HFFc6 (cell line): ENCODE results near the gene FOXC2. TPM values are rescaled to one million over a fixed set of nuclear protein-coding genes. Genes with fewer than 3 reads are reported as not detected.
A peak's percentile ranks its signal among the peaks of the same experiment; 100 is the strongest.

Experiments
- DNase-seq: peaks from one replicate; pipeline ENCODE4 v3.0.0-alpha.2; 2018
- H3K27ac Mint-ChIP-seq: 2 replicates; pipeline ENCODE4 v1.8.0; 2020; ENCODE audit warnings: mild to moderate bottlenecking, mixed read lengths
- H3K27me3 Mint-ChIP-seq: 2 replicates; pipeline ENCODE4 v1.8.0; 2021; ENCODE audit warnings: mild to moderate bottlenecking, moderate library complexity, mixed read lengths; ENCODE audit not compliant: insufficient read depth
- H3K36me3 Mint-ChIP-seq: 2 replicates; pipeline ENCODE4 v1.8.0; 2021; ENCODE audit warnings: low read depth, mixed read lengths
- H3K4me1 Mint-ChIP-seq: 2 replicates; pipeline ENCODE4 v1.8.0; 2020; ENCODE audit warnings: low read depth, mixed read lengths
- H3K4me3 Mint-ChIP-seq: 2 replicates; pipeline ENCODE4 v1.8.0; 2020; ENCODE audit warnings: mild to moderate bottlenecking, moderate library complexity, mixed read lengths
- H3K9me3 Mint-ChIP-seq: 2 replicates; pipeline ENCODE4 v1.8.0; 2020; ENCODE audit warnings: mild to moderate bottlenecking, mixed read lengths
- total RNA-seq, 6 experiments: library from RNA; stranded (reverse); fragmentation: NEBNext Ultra II Directional; extraction: Animal tissue kit (Norgen Biotek cat#: 25700); gene quantifications; 2 replicates in 1 of 6; 3 replicates in 5 of 6; pipeline ENCODE4 v1.2.3, GENCODE V29; 2021
- TF ChIP-seq, protein P1 (sequence below): fragments of 200-600 bp; sonication (generic); IDR thresholded peaks from 2 replicates; pipeline ENCODE4 v1.5.0; 2021; ENCODE audit warnings: antibody characterized with exemption, mild to moderate bottlenecking

FOXC2 gene
- total RNA-seq, 6 experiments from 2014 or later = 6.3 to 8.4 (median 7.9) TPM

DNA sequence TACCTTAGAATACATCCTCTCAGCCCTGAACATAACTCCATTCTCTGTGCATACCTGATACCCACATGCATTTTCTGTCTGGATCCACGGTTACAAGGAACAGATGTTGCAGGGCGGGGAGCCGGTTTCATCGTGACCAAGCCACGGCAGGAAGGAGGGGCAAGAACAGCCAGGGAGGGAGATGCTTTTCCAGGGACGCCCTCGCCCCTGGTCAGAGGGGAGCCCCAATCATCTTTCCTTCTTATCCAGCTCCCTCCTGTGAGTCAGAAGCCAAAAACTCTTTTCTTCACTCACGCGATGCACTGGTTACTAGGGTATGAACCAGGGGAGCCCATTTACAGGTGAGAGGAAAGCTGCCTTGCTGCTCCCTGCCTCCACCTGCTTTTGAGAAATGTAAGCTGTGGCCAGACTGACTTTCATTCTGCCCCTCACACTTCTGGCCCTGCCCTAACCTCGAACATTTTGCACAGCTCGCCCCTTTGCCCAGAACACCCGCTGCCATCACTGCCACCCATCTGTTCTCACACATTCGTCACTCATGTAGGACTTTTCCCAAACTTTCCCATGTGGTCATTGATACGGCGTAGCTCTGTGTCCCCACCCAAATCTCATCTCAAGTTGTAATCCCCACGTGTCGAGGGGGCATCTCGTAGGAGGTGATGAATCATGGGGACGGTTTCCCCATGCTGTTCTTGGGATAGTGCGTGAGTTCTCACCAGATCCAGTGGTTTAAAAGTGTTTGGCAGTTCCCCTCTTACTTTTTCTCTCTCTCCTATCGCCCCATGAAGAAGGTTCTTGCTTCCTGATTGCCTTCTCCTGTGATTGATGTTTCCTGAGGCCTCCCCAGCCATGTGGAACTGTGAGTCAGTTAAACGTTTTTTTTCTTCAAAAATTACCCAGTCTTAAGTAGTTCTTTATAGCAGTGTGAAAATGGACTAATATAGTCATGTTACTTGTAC is 32.3 kb downstream of the FOXC2 start:
- H3K27ac Mint-ChIP-seq = peak overlapping the region; percentile 86
- peaks cover 4% of the 10 kb centered on the region; the same call in 1 of the 2 replicates for H3K36me3 Mint-ChIP-seq
- H3K9me3 Mint-ChIP-seq = no peaks in the 10 kb centered on the region
- DNase-seq = peak; percentile 64
- H3K27me3 Mint-ChIP-seq = no peaks in the 10 kb centered on the region
- TF ChIP-seq, protein P1, sequence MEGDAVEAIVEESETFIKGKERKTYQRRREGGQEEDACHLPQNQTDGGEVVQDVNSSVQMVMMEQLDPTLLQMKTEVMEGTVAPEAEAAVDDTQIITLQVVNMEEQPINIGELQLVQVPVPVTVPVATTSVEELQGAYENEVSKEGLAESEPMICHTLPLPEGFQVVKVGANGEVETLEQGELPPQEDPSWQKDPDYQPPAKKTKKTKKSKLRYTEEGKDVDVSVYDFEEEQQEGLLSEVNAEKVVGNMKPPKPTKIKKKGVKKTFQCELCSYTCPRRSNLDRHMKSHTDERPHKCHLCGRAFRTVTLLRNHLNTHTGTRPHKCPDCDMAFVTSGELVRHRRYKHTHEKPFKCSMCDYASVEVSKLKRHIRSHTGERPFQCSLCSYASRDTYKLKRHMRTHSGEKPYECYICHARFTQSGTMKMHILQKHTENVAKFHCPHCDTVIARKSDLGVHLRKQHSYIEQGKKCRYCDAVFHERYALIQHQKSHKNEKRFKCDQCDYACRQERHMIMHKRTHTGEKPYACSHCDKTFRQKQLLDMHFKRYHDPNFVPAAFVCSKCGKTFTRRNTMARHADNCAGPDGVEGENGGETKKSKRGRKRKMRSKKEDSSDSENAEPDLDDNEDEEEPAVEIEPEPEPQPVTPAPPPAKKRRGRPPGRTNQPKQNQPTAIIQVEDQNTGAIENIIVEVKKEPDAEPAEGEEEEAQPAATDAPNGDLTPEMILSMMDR = no peak
- H3K4me1 Mint-ChIP-seq = peaks cover 67% of the 10 kb centered on the region
- peak overlapping the region; percentile 79 for H3K4me3 Mint-ChIP-seq

DNA sequence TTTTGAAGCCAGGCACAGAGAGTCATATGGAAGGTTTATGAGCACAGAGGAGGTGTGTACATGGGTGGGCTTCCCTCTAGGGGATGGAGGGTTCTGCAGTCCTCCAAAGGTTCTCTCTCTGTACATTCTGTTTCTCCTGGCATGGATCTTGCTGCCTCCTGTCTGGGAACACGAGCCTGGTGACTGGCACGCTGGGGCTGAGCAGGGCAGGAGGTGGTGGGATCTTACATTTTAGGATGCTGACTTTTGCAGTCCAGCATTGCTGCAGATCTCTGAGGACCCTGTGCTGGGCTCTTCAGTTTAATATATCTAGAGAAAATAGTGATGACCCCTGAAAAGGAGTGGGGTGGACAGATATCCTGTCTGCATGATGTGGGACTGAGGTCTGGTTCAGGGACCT is 34.7 kb downstream of the FOXC2 start:
- H3K4me1 Mint-ChIP-seq = peaks cover 49% of the 10 kb centered on the region
- H3K27ac Mint-ChIP-seq = no peak overlapping the region
- no peak overlapping the region for H3K4me3 Mint-ChIP-seq
- no peaks in the 10 kb centered on the region for H3K27me3 Mint-ChIP-seq
- H3K36me3 Mint-ChIP-seq = peaks cover 9% of the 10 kb centered on the region; the same call in 1 of the 2 replicates
- no peak for DNase-seq
- TF ChIP-seq, protein P1 = no peak
- H3K9me3 Mint-ChIP-seq = peaks cover 8% of the 10 kb centered on the region; the same call in 1 of the 2 replicates

DNA sequence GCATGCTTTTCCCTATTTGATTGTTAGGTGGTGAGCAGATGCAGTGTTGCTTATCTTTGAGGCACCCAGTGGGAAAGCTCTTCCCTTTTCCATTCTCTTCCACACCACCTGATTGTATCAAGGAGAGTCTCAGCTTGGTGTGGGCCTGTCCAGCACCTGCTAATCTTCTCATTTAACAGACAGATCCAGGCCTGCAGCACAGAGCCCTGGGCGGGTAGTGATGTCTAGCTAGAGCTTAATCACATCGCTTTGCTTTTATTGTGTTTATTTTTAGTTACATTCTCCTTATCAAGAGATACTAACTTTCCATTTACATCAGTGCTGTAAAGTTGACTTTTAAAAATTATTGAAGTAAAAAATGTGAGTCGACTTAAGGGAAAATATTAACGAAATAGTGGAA is 35.9 kb downstream of the FOXC2 start:
- peaks cover 9% of the 10 kb centered on the region; the same call in 1 of the 2 replicates for H3K36me3 Mint-ChIP-seq
- DNase-seq = no peak
- H3K9me3 Mint-ChIP-seq = peaks cover 8% of the 10 kb centered on the region; the same call in 1 of the 2 replicates
- peaks cover 48% of the 10 kb centered on the region for H3K4me1 Mint-ChIP-seq
- H3K27ac Mint-ChIP-seq = no peak overlapping the region
- TF ChIP-seq, protein P1 = no peak
- H3K4me3 Mint-ChIP-seq = no peak overlapping the region
- H3K27me3 Mint-ChIP-seq = no peaks in the 10 kb centered on the region

DNA sequence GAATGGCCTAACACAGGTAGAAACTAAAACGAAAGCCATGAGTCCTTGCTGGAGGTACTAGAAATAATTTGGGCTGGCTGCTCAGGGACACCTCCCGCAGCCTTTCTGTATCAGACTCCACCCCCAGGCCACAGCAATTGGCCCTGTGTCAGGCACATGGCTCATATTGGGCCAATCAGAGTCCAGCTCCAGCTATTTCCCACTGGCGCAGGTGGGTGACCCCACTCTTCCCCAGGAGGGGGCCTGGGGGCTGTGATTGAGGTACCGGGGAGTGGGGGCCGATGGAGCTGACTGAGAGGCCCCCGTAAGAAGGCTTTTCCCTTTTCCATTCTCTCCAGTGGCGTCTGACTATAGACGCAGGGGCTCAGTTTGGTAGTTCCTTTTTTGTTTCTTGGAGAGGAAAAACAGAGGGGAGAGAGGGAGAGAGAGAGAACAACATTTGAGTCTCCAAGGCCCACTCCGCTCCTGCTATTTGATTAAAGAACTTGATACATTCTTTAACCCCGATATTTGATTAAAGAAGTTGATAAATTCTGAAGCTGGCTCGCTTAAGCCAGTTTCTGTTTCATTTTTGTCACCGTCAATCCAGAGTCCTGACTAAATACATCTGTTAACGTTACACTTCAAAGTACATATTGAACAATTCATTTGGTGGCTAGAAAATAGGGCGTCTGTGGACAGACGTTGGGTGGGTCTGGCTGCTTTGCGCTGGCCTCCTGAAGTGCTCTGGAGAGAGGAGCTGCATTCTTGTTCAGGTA is 38.0 kb downstream of the FOXC2 start:
- Mint-ChIP-seq H3K36me3 (peaks cover 5% of the 10 kb centered on the region; the same call in 1 of the 2 replicates), H3K4me1 (peaks cover 48% of the 10 kb centered on the region), H3K9me3 (peaks cover 8% of the 10 kb centered on the region; the same call in 1 of the 2 replicates), H3K27ac (no peak overlapping the region), H3K4me3 (no peak overlapping the region), H3K27me3 (no peaks in the 10 kb centered on the region)
- no peak for DNase-seq
- TF ChIP-seq, protein P1 = no peak

DNA sequence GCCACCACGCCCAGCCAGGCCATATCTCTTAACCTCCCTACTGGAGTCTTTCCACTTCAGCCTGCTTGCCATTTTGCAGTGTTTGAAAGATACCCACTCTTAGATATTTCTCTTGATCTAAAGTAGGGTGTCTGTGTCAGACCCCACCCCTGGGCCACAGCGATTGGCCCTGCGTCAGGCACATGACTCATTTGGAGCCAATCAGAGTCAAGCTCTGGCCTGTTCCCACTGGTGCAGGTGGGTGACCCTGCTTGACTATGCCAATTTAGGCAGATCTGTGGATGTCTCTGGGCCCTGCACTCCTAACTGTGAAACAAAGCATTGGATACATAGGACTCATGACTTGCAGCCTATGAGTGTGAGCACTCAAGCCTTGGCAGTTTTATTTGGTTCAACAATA is 39.3 kb downstream of the FOXC2 start:
- no peak for DNase-seq
- TF ChIP-seq, protein P1 = no peak
- Mint-ChIP-seq H3K27me3 (no peaks in the 10 kb centered on the region), H3K36me3 (peaks cover 5% of the 10 kb centered on the region; the same call in 1 of the 2 replicates), H3K4me3 (no peak overlapping the region), H3K4me1 (peaks cover 50% of the 10 kb centered on the region), H3K9me3 (peaks cover 8% of the 10 kb centered on the region; the same call in 1 of the 2 replicates), H3K27ac (no peak overlapping the region)
